IMR-90 (cell line): ENCODE measurements around the gene SEMA3C. TPM values are rescaled to one million over a fixed set of nuclear protein-coding genes. Genes with fewer than 3 reads are reported as not detected.

Experiments used
- ATAC-seq: fragments of 200-7000 bp; cut with Tn5 transposase; 2 replicates; pipeline ENCODE4 v1.9.1; 2020; ENCODE audit warnings: low read depth, mild to moderate bottlenecking, moderate library complexity
- BruUV-seq: library from RNA; stranded (reverse); fragments of 400-500 nt; replicated peaks from 2 replicates; lab custom pipeline; 2021; lab: Mats Ljungman, UMichigan
- CTCF ChIA-PET: fragments of 300-600 bp; formaldehyde crosslinking; extraction: SDS; loops from one replicate; lab custom pipeline; 2021; ENCODE audit warnings: antibody characterized with exemption; lab: Yijun Ruan, JAX
- POLR2A ChIA-PET: fragments of 300-600 bp; sonication (Branson Sonifier 250); formaldehyde crosslinking; loops from one replicate; lab custom pipeline; 2022; ENCODE audit warnings: antibody characterized with exemption; ENCODE audit not compliant: unreplicated experiment; lab: Charles Lee
- DNase-seq: peaks from one replicate; pipeline ENCODE4 v3.0.0; 2013
- H2AFZ ChIP-seq: replicated peaks from 2 replicates; pipeline ENCODE3; 2013; ENCODE audit warnings: low read length, mild to moderate bottlenecking; ENCODE audit not compliant: poor library complexity
- H2AK5ac ChIP-seq: 2 replicates; pipeline ENCODE4 v1.6.1; 2013; ENCODE audit warnings: low read depth, low read length, inconsistent platforms
- H2AK9ac ChIP-seq: replicated peaks from 2 replicates; pipeline ENCODE3; 2013; ENCODE audit warnings: mild to moderate bottlenecking, low read depth, low read length, moderate library complexity; ENCODE audit not compliant: poor library complexity
- H2BK120ac ChIP-seq: 2 replicates; pipeline ENCODE4 v1.6.1; 2013; ENCODE audit warnings: low read depth, low read length, inconsistent platforms
- H2BK15ac ChIP-seq: 3 replicates; pipeline ENCODE4 v1.6.1; 2013; ENCODE audit warnings: low read depth, low read length, inconsistent platforms
- H2BK20ac ChIP-seq: 2 replicates; pipeline ENCODE4 v1.6.1; 2013; ENCODE audit warnings: low read depth, mild to moderate bottlenecking, inconsistent platforms, low read length, moderate library complexity
- H2BK5ac ChIP-seq: 2 replicates; pipeline ENCODE4 v1.6.1; 2013; ENCODE audit warnings: mild to moderate bottlenecking, low read depth, low read length, inconsistent platforms; ENCODE audit not compliant: poor library complexity, severe bottlenecking
- H3K14ac ChIP-seq: replicated peaks from 2 replicates; pipeline ENCODE4 v1.6.1; 2013; ENCODE audit warnings: low read depth, low read length, inconsistent platforms
- H3K18ac ChIP-seq: 2 replicates; pipeline ENCODE4 v1.6.1; 2013; ENCODE audit warnings: low read depth, low read length, control low read depth
- H3K23ac ChIP-seq: 2 replicates; pipeline ENCODE4 v1.6.1; 2013; ENCODE audit warnings: low read depth, low read length, inconsistent platforms
- H3K27ac ChIP-seq: 2 replicates; pipeline ENCODE4 v1.5.1; 2013; ENCODE audit warnings: mild to moderate bottlenecking, control low read depth, low read length; ENCODE audit not compliant: insufficient read depth
- H3K27me3 ChIP-seq: 2 replicates; pipeline ENCODE4 v1.6.1; 2013; ENCODE audit warnings: low read length; ENCODE audit not compliant: control insufficient read depth, insufficient read depth
- H3K36me3 ChIP-seq: 2 replicates; pipeline ENCODE4 v1.6.1; 2013; ENCODE audit warnings: low read length, mixed read lengths; ENCODE audit not compliant: control insufficient read depth, insufficient read depth
- H3K4ac ChIP-seq: 2 replicates; pipeline ENCODE4 v1.6.1; 2013; ENCODE audit warnings: low read depth, low read length, inconsistent platforms
- H3K4me1 ChIP-seq: 2 replicates; pipeline ENCODE4 v1.6.1; 2013; ENCODE audit warnings: low read length, mixed read lengths; ENCODE audit not compliant: control insufficient read depth, insufficient read depth
- H3K4me2 ChIP-seq: 2 replicates; pipeline ENCODE4 v1.6.1; 2013; ENCODE audit warnings: low read depth, mild to moderate bottlenecking, control low read depth, low read length, moderate library complexity
- H3K4me3 ChIP-seq: 2 replicates; pipeline ENCODE4 v1.5.1; 2013; ENCODE audit warnings: low read depth, mild to moderate bottlenecking, control low read depth, low read length, moderate library complexity; ENCODE audit not compliant: insufficient read depth
- H3K56ac ChIP-seq: 2 replicates; pipeline ENCODE4 v1.6.1; 2013; ENCODE audit warnings: low read length, inconsistent platforms; ENCODE audit not compliant: insufficient read depth; ENCODE audit errors: extremely low read depth
- H3K79me1 ChIP-seq, 2 experiments: 2 replicates each; pipeline ENCODE4 v1.6.1; 2013; ENCODE audit warnings: low read length in 2 of 2, inconsistent platforms in 1 of 2, low read depth in 1 of 2
- H3K9ac ChIP-seq: 2 replicates; pipeline ENCODE4 v1.6.1; 2013; ENCODE audit warnings: low read depth, low read length, control low read depth
- H3K9me1 ChIP-seq: 2 replicates; pipeline ENCODE4 v1.6.1; 2013; ENCODE audit warnings: low read length, inconsistent platforms; ENCODE audit not compliant: insufficient read depth
- H3K9me3 ChIP-seq: 2 replicates; pipeline ENCODE4 v1.6.1; 2013; ENCODE audit warnings: low read length; ENCODE audit not compliant: control insufficient read depth, insufficient read depth
- H4K20me1 ChIP-seq: 2 replicates; pipeline ENCODE4 v1.6.1; 2013; ENCODE audit warnings: low read length, inconsistent platforms; ENCODE audit not compliant: insufficient read depth
- H4K5ac ChIP-seq: 2 replicates; pipeline ENCODE4 v1.6.1; 2013; ENCODE audit warnings: mild to moderate bottlenecking, low read depth, low read length, control low read depth
- H4K8ac ChIP-seq, 2 experiments: 2 replicates each; pipeline ENCODE4 v1.6.1; 2013; ENCODE audit warnings: low read depth in 2 of 2, low read length in 2 of 2, control low read depth in 1 of 2, inconsistent platforms in 1 of 2
- H4K91ac ChIP-seq: 2 replicates; pipeline ENCODE4 v1.6.1; 2013; ENCODE audit warnings: low read depth, low read length, inconsistent platforms; ENCODE audit not compliant: insufficient read depth
- CEBPB ChIP-seq: IDR thresholded peaks from 2 replicates; pipeline ENCODE4 v1.6.1; 2012; ENCODE audit warnings: low read depth, low read length, improper control_type of control experiment
- CHD1 ChIP-seq: IDR thresholded peaks from 2 replicates; pipeline ENCODE4 v1.6.1; 2012; ENCODE audit warnings: low read depth, low read length, improper control_type of control experiment
- FOS ChIP-seq: fragments of 150-350 bp; IDR thresholded peaks from 2 replicates; pipeline ENCODE4 v1.6.1; 2016; ENCODE audit warnings: low read depth, low read length
- MAFK ChIP-seq: IDR thresholded peaks from 2 replicates; pipeline ENCODE4 v1.6.1; 2012; ENCODE audit warnings: low read depth, low read length, improper control_type of control experiment
- MXI1 ChIP-seq: IDR thresholded peaks from 2 replicates; pipeline ENCODE4 v1.6.1; 2012; ENCODE audit warnings: low read depth, mild to moderate bottlenecking, low read length, moderate library complexity, borderline replicate concordance
- RAD21 ChIP-seq: IDR thresholded peaks from 2 replicates; pipeline ENCODE4 v1.6.1; 2012; ENCODE audit warnings: low read length, improper control_type of control experiment
- RCOR1 ChIP-seq: IDR thresholded peaks from 2 replicates; pipeline ENCODE4 v1.6.1; 2012; ENCODE audit warnings: mild to moderate bottlenecking, low read length, improper control_type of control experiment; ENCODE audit not compliant: insufficient replicate concordance
- RFX5 ChIP-seq: IDR thresholded peaks from 2 replicates; pipeline ENCODE4 v1.8.0; 2012; ENCODE audit warnings: low read depth, mild to moderate bottlenecking, low read length, moderate library complexity
- USF2 ChIP-seq: fragments of 150-350 bp; IDR thresholded peaks from 2 replicates; pipeline ENCODE4 v1.6.1; 2017; ENCODE audit warnings: mild to moderate bottlenecking, antibody characterized with exemption, low read length, low read depth
- WGBS, 2 experiments: methylation state at CpG; one replicate each; pipeline versions ENCODE4 v1.1.5 to v1.1.7; 2013; ENCODE audit warnings: missing lambda C conversion rate in 2 of 2; ENCODE audit not compliant: insufficient read length in 1 of 2; ENCODE audit errors: extremely low coverage in 2 of 2; 5-methylcytosine and 5-hydroxymethylcytosine counted together
- dilution Hi-C: fragments of 300-500 bp; cut with HindIII; formaldehyde crosslinking; loops from one replicate; pipeline ENCODE4 v1.14.3; 2018; ENCODE audit warnings: low sequenced_read_pairs; ENCODE audit not compliant: unreplicated experiment
- in situ Hi-C: fragments of 300-500 bp; cut with MboI; formaldehyde crosslinking; loops from 3 replicates; pipeline ENCODE4 v1.14.3; 2019; ENCODE audit warnings: low sequenced_read_pairs, inconsistent platforms, mixed read lengths
- intact Hi-C: fragments of 100-400 bp; cut with micrococcal nuclease; formaldehyde crosslinking; loops from 2 replicates; pipeline ENCODE4 v1.10.0; 2022
- polyA plus RNA-seq, 3 experiments: library from polyadenylated mRNA; depleted of rRNA; stranded (reverse); fragments of >200 nt; gene quantifications; 2 replicates each; pipeline ENCODE4 v1.2.3, GENCODE V29; 2012; ENCODE audit warnings: low replicate concordance in 1 of 3
- total RNA-seq: library from RNA; depleted of rRNA; stranded (reverse); fragments of >200 nt; gene quantifications from 2 replicates; pipeline ENCODE4 v1.2.3, GENCODE V29; 2012

The SEMA3C gene
- total and polyA plus RNA-seq, 2 of the 4 experiments (the other 2 are of a cell fraction) = 21.2 to 97.1 TPM

GRCh38 chr7:80703272-80703671 is 215.6 kb downstream of the SEMA3C start:
- intact Hi-C loops (no loop called here), dilution Hi-C loops (no loop called here), in situ Hi-C loops (loop anchor here (5.0 to 10.0 kb wide), 3 partner anchors 214 to 754 kb away; partner anchors contain the start of gene SEMA3C)
- Histone ChIP-seq H2BK120ac (no peak overlapping the region), H2AK9ac (no peak overlapping the region), H3K23ac (no peak overlapping the region; the same call in 1 of the 2 replicates), H3K14ac (no peak overlapping the region), H3K9me3 (no peaks in the 10 kb centered on the region), H4K20me1 (no peaks in the 10 kb centered on the region), H2BK20ac (no peak overlapping the region), H3K4me3 (no peak overlapping the region), H3K79me1 (no peaks in the 10 kb centered on the region), H3K9me1 (no peaks in the 10 kb centered on the region; the same call in 1 of the 2 replicates), H2BK15ac (peak overlapping the region; percentile 42; the same call in 1 of the 3 replicates), H2BK5ac (no peak overlapping the region), H3K4me2 (no peak overlapping the region), H3K56ac (no peak overlapping the region), H2AFZ (no peak overlapping the region), H4K91ac (peak overlapping the region; percentile 8; the same call in 1 of the 2 replicates), H4K5ac (no peak overlapping the region), H3K27ac (no peak overlapping the region), H2AK5ac (no peak overlapping the region), H3K27me3 (no peaks in the 10 kb centered on the region), H3K4me1 (peaks cover 9% of the 10 kb centered on the region), H3K4ac (no peak overlapping the region), H4K8ac (0 out of 4 replicates have a peak overlapping the region, but pooled peaks of 1 of the 2 experiments have one; percentile 22), H3K36me3 (no peaks in the 10 kb centered on the region), H3K9ac (no peak overlapping the region), H3K18ac (no peak overlapping the region)
- no TSS peak for BruUV-seq
- ATAC-seq (no peak), DNase-seq (no peak)
- TF ChIP-seq CHD1 (no peak), USF2 (no peak), RCOR1 (no peak), FOS (no peak), MXI1 (no peak), RAD21 (no peak), RFX5 (no peak), CEBPB (no peak), MAFK (no peak)
- POLR2A ChIA-PET = no interaction called here
- 0% methylated on average over 1 of the region's 1 CpG; no CpG with 5 or more reads in 1 of the 2 experiments for WGBS, 2 experiments
- CTCF ChIA-PET = no interaction called here
